HG02642 (cell line): Measurements from ENCODE around the gene CRABP1.

Experiments used
- ATAC-seq: cut with Tn5 transposase; IDR thresholded peaks from one replicate; pipeline ENCODE4 v1.9.1; 2021; ENCODE audit warnings: mild to moderate bottlenecking; ENCODE audit not compliant: unreplicated experiment, poor library complexity

The CRABP1 gene

DNA sequence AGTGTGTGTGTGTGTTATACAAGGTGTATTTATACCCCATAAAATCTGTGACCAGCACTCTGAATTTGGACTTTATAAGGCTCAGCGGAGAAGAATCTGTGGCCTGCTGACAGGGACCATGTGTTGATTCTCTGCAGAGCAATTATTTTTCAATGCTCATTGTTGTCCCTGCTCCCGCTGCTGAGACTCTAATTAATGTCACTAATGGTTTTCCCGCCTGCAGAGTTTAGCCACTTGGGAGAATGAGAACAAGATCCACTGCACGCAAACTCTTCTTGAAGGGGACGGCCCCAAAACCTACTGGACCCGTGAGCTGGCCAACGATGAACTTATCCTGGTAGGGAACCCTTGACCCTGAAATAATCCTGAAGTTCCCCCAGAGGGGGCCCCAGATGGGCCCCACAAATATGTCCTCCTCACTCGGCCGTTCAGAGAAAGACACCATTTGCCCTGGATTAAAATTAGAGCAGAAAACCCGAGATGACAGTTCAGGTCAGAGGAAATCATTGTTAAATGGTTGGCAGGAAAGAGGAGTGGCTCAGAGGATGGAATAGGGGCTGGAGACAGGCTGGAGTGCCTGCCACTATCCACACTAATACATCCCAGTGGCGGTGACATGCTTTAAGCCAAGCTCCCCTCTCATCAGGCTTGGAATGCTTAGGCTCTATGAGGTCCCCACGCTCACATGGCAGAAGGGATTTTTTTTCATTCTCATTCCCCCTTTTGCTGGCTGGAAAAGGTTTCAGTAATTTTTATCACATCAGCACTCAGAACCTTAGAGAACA lies 3.3 kb downstream of the CRABP1 start:
- ATAC-seq: no peak

DNA sequence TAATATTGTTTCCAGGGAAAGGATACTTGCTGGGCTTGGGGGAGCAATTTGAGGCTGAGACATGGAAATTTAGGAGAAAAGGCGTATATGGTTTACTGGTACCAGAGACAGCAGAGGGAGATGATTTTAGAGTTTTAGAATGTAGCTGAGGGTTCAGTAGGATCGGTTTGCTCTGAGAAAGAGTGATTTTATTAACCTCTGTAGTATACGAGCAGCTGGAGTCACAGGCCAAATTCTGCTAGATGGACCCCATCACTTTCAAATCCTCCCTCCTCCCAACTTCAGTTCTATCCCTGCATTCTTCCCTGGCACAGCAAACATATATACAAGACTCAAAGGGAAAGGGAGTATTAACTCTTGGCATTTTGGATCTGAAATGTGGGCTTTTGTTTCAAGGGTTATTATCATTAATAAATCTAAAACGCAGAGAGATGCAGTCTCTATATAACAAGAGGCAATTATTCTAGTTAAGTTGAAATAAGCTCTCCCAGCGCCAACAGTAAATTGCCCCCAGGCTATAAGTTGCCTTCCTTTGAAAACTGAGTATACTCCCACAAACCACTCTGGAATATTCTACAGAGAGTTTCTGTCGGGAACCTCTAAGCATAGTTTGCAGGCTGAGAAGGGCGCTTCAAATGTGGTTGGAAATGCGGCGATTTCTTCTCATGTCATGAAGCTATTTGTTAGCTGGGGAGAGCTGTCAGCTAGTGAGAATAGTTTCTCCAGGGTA lies 5.4 kb downstream of the CRABP1 start:
- ATAC-seq: no peak

- no peak for ATAC-seq
Measured at GRCh38 chr15:78347586-78348543, 7.7 kb downstream of the CRABP1 start.

- ATAC-seq: no peak
Measured at GRCh38 chr15:78350058-78350457, 9.9 kb downstream of the CRABP1 start.

DNA sequence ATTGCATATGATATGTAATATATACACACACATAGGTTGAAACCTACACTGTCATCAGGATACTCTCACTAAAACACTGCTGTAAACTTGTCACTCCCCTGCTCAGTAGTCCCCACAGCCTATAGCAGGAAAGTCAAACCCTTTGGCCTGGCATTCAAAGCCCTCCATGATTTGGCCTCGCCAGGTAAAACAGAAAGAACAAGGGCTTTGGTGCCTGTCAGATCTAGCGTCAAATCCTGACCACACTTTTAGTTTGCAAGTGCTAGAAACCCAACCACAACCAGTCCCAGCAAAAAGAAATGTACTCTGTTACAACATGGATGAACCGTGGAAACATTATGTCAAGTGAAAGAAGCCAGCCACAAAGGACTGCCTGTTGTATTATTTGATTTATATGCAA lies 11.4 kb downstream of the CRABP1 start:
- no peak for ATAC-seq

DNA sequence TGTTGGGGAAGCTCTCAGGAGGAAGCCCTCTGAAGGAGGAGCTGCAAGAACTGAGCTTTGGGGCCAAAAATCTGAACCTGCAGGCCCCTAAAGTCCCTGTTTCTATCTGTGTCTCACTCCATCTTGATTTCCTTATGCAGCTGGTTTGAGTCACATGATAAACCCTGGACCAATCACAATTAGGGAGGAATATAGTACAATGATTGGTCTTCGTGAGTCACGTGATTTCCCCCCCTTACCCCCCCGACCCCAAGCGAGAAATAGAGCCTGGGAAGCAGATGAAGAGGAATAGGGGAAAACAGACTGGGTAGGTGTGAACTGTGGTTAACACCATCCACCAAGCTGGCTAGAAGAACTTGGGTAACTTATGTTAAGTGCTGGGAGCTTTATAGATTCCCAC lies 12.9 kb downstream of the CRABP1 start:
- no peak for ATAC-seq

GRCh38 chr15:78355177-78355576 lies 15.0 kb downstream of the CRABP1 start:
- no peak for ATAC-seq

GRCh38 chr15:78358102-78358870 lies 18.1 kb downstream of the CRABP1 start:
- no peak for ATAC-seq

GRCh38 chr15:78359041-78359808 lies 19.1 kb downstream of the CRABP1 start:
- ATAC-seq: no peak

DNA sequence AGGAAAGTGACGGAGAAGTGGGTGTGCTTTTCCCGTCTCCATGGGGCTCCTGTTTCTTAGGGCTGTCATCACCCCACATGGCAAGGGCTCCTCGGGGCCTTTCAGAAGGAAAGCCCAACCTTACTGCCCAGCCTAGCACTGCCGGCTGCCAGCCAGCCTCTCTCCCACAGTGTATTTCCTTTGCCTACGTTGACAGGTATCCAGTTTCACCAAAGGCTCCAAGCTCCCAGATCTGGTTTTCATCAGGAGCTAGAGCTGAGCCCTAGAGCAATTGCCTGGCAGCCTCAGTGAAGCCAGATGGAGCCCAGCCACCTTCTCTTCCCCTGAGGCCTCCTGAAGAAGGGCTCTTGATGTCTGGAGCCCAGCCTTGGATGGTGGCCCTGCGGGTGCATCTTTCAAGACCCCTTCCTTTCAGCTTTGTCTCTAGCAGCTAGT lies 20.2 kb downstream of the CRABP1 start:
- no peak for ATAC-seq

DNA sequence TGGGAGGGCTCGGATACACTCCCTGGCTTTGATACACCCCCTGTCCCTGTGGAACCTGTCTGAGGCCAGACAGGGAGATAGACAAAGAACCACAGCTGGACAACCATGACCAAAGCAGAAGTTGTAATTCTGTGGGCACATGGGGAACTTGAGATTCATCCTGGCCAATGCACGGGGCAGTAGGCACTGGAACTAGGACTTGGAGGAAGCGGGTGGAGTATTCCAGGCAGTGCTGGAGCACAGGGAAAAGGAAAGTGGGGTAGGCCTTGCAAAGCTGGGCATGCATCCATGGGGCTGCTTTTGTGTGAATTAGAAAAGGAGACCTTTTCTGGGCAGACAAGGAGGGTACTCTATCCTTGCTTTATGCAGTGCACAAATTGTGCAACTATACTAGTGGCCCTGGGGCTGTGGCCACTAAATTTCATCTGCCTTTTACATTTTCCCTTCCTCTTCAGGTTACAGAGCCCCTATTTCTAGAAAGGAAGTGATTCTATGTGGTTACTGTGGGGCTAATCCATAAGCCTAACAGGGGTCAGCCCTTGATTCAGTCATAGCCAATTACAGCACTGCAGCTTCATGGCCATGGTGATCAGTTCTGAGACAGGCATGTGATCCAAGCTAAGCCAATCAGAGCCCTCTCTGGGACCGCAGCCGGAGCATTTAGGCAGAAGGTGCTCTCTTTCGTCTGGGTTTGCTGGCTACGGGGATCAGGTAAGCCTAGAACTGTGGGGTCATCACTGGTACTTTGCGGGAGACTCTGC lies 21.0 kb downstream of the CRABP1 start:
- ATAC-seq: no peak

GRCh38 chr15:78361771-78362506 lies 21.8 kb downstream of the CRABP1 start:
- ATAC-seq: no peak

DNA sequence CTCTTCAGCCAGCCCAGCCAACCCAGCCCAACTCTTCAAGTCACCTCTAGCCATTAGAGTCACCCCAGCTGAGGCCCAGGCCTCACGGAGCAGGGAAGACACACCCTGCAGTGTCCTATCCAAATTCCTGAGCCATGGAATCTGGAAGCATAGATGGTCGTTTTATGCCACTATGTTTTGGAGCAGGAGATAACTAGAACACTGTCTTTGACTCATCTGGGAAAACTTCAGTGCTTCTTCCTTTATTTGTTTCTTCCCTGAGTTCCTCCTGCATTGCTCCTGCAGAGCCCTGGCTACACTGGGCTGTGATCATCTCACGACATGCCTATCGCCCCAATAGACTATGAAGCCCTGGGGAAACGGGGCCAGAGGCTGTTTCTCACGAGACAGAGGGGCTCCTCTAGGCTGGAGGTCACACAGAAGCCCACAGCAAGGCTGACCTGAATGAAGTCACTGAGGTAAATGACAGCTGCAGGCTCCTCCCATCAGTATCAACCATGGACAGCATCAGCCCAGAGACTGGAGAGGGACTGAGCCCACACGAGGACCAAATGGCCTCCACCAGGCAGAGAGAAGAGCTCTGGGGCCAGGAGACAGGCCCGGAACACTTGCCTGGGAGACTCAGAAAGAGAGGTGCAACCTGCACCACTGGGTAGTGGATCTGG lies 22.7 kb downstream of the CRABP1 start:
- no peak for ATAC-seq

- ATAC-seq: no peak
Measured at GRCh38 chr15:78363381-78363734, 23.2 kb downstream of the CRABP1 start.

- ATAC-seq: no peak
Measured at GRCh38 chr15:78364233-78364632, 24.1 kb downstream of the CRABP1 start.

DNA sequence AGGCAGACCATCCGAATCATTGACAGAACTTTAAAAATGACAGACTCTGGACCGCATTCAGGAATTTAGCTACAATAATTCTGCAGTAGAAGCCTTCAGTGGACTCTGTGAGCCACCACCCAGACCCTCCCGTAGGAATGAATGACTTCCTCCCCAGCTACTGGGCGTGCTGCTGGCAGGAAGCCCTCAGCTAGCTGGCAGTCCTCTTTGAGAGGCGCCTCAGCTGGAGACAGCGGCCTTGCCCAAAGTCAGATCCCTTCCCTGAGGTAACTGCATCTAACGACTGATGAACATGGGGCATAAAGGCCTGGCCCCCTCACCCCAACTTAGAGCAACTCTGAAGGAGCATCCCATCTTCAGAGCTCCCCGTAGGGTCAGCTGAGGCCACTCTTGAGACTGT lies 25.8 kb downstream of the CRABP1 start:
- ATAC-seq: no peak

GRCh38 chr15:78366342-78366741 lies 26.2 kb downstream of the CRABP1 start:
- no peak for ATAC-seq
